Mesenchymal stem cell (in vitro differentiated cells and primary cell): Measurements from ENCODE around the gene LRRC28.
A peak's percentile ranks its signal among the peaks of the same experiment; 100 is the strongest.

Experiments
- DNase-seq: peaks from one replicate; pipeline ENCODE4 v3.0.0-alpha.2; 2013
- H2AFZ ChIP-seq: one replicate; pipeline ENCODE4 v1.6.1; 2013; ENCODE audit warnings: low read depth, mild to moderate bottlenecking, control low read depth, inconsistent platforms, low read length, moderate library complexity
- H2AK5ac ChIP-seq: 2 replicates; pipeline ENCODE4 v1.6.1; 2013; ENCODE audit warnings: low read length, moderate library complexity, mild to moderate bottlenecking, inconsistent platforms; ENCODE audit not compliant: severe bottlenecking
- H2BK120ac ChIP-seq: one replicate; pipeline ENCODE4 v1.6.1; 2013; ENCODE audit warnings: low read depth, mild to moderate bottlenecking, inconsistent platforms, low read length, moderate library complexity
- H2BK12ac ChIP-seq, 2 experiments: one replicate each; pipeline ENCODE4 v1.6.1; 2013; ENCODE audit warnings: inconsistent platforms in 2 of 2, low read length in 2 of 2, mild to moderate bottlenecking in 2 of 2, moderate library complexity in 2 of 2, control low read depth in 1 of 2
- H2BK15ac ChIP-seq: one replicate; pipeline ENCODE4 v1.6.1; 2013; ENCODE audit warnings: mild to moderate bottlenecking, low read depth, inconsistent platforms; ENCODE audit not compliant: poor library complexity, severe bottlenecking
- H2BK5ac ChIP-seq: 2 replicates; pipeline ENCODE4 v1.6.1; 2013; ENCODE audit warnings: low read depth, mild to moderate bottlenecking, low read length, control low read depth, inconsistent platforms; ENCODE audit not compliant: poor library complexity, severe bottlenecking
- H3K14ac ChIP-seq, 2 experiments: one replicate each; pipeline ENCODE4 v1.6.1; 2013; ENCODE audit warnings: inconsistent platforms in 2 of 2, low read length in 2 of 2, control low read depth in 1 of 2, mild to moderate bottlenecking in 1 of 2, moderate library complexity in 1 of 2
- H3K18ac ChIP-seq, 2 experiments: one replicate each; pipeline ENCODE4 v1.6.1; 2013; ENCODE audit warnings: inconsistent platforms in 2 of 2, low read length in 2 of 2, control low read depth in 1 of 2, low read depth in 1 of 2, mild to moderate bottlenecking in 1 of 2
- H3K23ac ChIP-seq, 2 experiments: one replicate each; pipeline ENCODE4 v1.6.1; 2013; ENCODE audit warnings: inconsistent platforms in 2 of 2, low read length in 2 of 2, mild to moderate bottlenecking in 2 of 2, moderate library complexity in 2 of 2, control low read depth in 1 of 2
- H3K27ac ChIP-seq: 2 replicates; pipeline ENCODE4 v1.5.1; 2013; ENCODE audit warnings: mild to moderate bottlenecking, moderate library complexity, low read length, control low read depth, inconsistent platforms; ENCODE audit not compliant: poor library complexity, severe bottlenecking
- H3K27me3 ChIP-seq, 2 experiments: 2 replicates each; pipeline versions ENCODE4 v1.6.1 to v1.7.0; 2013; ENCODE audit warnings: low read length in 2 of 2, mild to moderate bottlenecking in 2 of 2, moderate library complexity in 2 of 2, control low read depth in 1 of 2, inconsistent platforms in 1 of 2; ENCODE audit not compliant: control insufficient read depth in 1 of 2, insufficient read depth in 1 of 2
- H3K36me3 ChIP-seq, 2 experiments: 2 replicates each; pipeline versions ENCODE4 v1.6.1 to v1.7.0; 2013; ENCODE audit warnings: low read length in 2 of 2, control low read depth in 1 of 2, inconsistent platforms in 1 of 2, low read depth in 1 of 2, mild to moderate bottlenecking in 1 of 2; ENCODE audit not compliant: insufficient read depth in 2 of 2, control insufficient read depth in 1 of 2
- H3K4ac ChIP-seq, 2 experiments: one replicate each; pipeline ENCODE4 v1.6.1; 2013; ENCODE audit warnings: inconsistent platforms in 2 of 2, low read length in 2 of 2, mild to moderate bottlenecking in 2 of 2, moderate library complexity in 2 of 2, control low read depth in 1 of 2, low read depth in 1 of 2
- H3K4me1 ChIP-seq: 2 replicates; pipeline ENCODE4 v1.6.1; 2013; ENCODE audit warnings: low read depth, low read length, control low read depth; ENCODE audit not compliant: control insufficient read depth, insufficient read depth
- H3K4me2 ChIP-seq: 2 replicates; pipeline ENCODE4 v1.6.1; 2013; ENCODE audit warnings: low read length, mild to moderate bottlenecking, inconsistent platforms; ENCODE audit not compliant: poor library complexity, severe bottlenecking
- H3K4me3 ChIP-seq, 2 experiments: 2 replicates each; pipeline versions ENCODE4 v1.5.1 to v1.7.0; 2013; ENCODE audit warnings: low read length in 2 of 2, mild to moderate bottlenecking in 2 of 2, control low read depth in 1 of 2, low read depth in 1 of 2; ENCODE audit not compliant: insufficient read depth in 1 of 2
- H3K79me1 ChIP-seq: replicated peaks from 2 replicates; pipeline ENCODE4 v1.6.1; 2013; ENCODE audit warnings: mild to moderate bottlenecking, control low read depth, low read length, inconsistent platforms; ENCODE audit not compliant: poor library complexity, severe bottlenecking
- H3K9ac ChIP-seq: 2 replicates; pipeline ENCODE4 v1.7.0; 2013; ENCODE audit warnings: mild to moderate bottlenecking, low read length, moderate library complexity
- H3K9me3 ChIP-seq: 2 replicates; pipeline ENCODE4 v1.7.0; 2013; ENCODE audit warnings: mild to moderate bottlenecking, low read length; ENCODE audit not compliant: control insufficient read depth
- H4K8ac ChIP-seq: one replicate; pipeline ENCODE4 v1.6.1; 2013; ENCODE audit warnings: inconsistent platforms, mild to moderate bottlenecking, low read length, moderate library complexity
- H4K91ac ChIP-seq: one replicate; pipeline ENCODE4 v1.6.1; 2013; ENCODE audit warnings: mild to moderate bottlenecking, low read length, inconsistent platforms
- WGBS: methylation state at CpG from one replicate; pipeline ENCODE4 v1.1.7; 2013; ENCODE audit warnings: mixed read lengths; 5-methylcytosine and 5-hydroxymethylcytosine counted together

The LRRC28 gene

GRCh38 chr15:99369196-99369595 is 117.9 kb downstream of the LRRC28 start:
- Histone ChIP-seq H2AK5ac (no peak overlapping the region), H4K8ac (no peak overlapping the region), H3K4me3 (no peak overlapping the region), H3K4me2 (no peak overlapping the region), H3K4ac (no peak overlapping the region), H2BK15ac (no peak overlapping the region), H2BK5ac (no peak overlapping the region), H3K27ac (no peak overlapping the region), H3K18ac (no peak overlapping the region), H3K9ac (no peak overlapping the region), H3K79me1 (no peaks in the 10 kb centered on the region), H3K9me3 (peaks cover 22% of the 10 kb centered on the region), H2AFZ (no peak overlapping the region), H2BK120ac (no peak overlapping the region), H3K14ac (no peak overlapping the region), H3K27me3 (no peaks in the 10 kb centered on the region), H3K23ac (no peak overlapping the region), H3K36me3 (peaks cover 0 to 28% of the 10 kb centered on the region in 2 experiments), H3K4me1 (no peaks in the 10 kb centered on the region), H2BK12ac (no peak overlapping the region), H4K91ac (no peak overlapping the region)
- no peak for DNase-seq
- 94% methylated on average over 5 of the region's 5 CpGs for WGBS

- Histone ChIP-seq H3K18ac (no peak overlapping the region), H2BK120ac (no peak overlapping the region), H2AK5ac (no peak overlapping the region), H2AFZ (no peak overlapping the region), H3K9ac (peak overlapping the region; percentile 40), H3K9me3 (peaks cover 26% of the 10 kb centered on the region), H3K79me1 (no peaks in the 10 kb centered on the region), H2BK5ac (no peak overlapping the region), H3K27ac (no peak overlapping the region), H3K4me3 (no peak overlapping the region), H3K4me2 (no peak overlapping the region), H4K91ac (no peak overlapping the region), H3K4me1 (no peaks in the 10 kb centered on the region), H3K14ac (no peak overlapping the region), H3K36me3 (peaks cover 0 to 23% of the 10 kb centered on the region in 2 experiments), H3K27me3 (no peaks in the 10 kb centered on the region), H2BK12ac (no peak overlapping the region), H2BK15ac (no peak overlapping the region), H4K8ac (no peak overlapping the region), H3K4ac (no peak overlapping the region), H3K23ac (no peak overlapping the region)
- DNase-seq, result no peak
- WGBS, result 87% methylated on average over 3 of the region's 4 CpGs
Measured at GRCh38 chr15:99371180-99372103, 120.2 kb downstream of the LRRC28 start.

- no peak overlapping the region for H3K27ac ChIP-seq
- H2BK12ac ChIP-seq, result peak overlapping the region in 1 of 2 experiments; percentile 21
- H2AK5ac ChIP-seq, result no peak overlapping the region
- peak overlapping the region in 1 of 2 experiments; percentile 17 for H3K4ac ChIP-seq
- no peak overlapping the region for H3K4me2 ChIP-seq
- peaks cover 6% of the 10 kb centered on the region for H3K4me1 ChIP-seq
- H3K27me3 ChIP-seq, result no peaks in the 10 kb centered on the region
- no peak overlapping the region for H2AFZ ChIP-seq
- H3K79me1 ChIP-seq, result no peaks in the 10 kb centered on the region
- no peak overlapping the region for H2BK5ac ChIP-seq
- H2BK15ac ChIP-seq, result no peak overlapping the region
- WGBS, result 88% methylated on average over 6 of the region's 6 CpGs
- DNase-seq, result no peak
- H3K18ac ChIP-seq, result peak overlapping the region; percentile 23 to 60
- no peak overlapping the region for H4K91ac ChIP-seq
- H3K14ac ChIP-seq, result peak overlapping the region in 1 of 2 experiments; percentile 18
- H3K4me3 ChIP-seq, result no peak overlapping the region
- no peak overlapping the region for H2BK120ac ChIP-seq
- H4K8ac ChIP-seq, result no peak overlapping the region
- no peaks in the 10 kb centered on the region for H3K36me3 ChIP-seq
- H3K23ac ChIP-seq, result no peak overlapping the region
- no peaks in the 10 kb centered on the region for H3K9me3 ChIP-seq
- no peak overlapping the region for H3K9ac ChIP-seq
Measured at GRCh38 chr15:99385005-99385669, 133.9 kb downstream of the LRRC28 start.

DNA sequence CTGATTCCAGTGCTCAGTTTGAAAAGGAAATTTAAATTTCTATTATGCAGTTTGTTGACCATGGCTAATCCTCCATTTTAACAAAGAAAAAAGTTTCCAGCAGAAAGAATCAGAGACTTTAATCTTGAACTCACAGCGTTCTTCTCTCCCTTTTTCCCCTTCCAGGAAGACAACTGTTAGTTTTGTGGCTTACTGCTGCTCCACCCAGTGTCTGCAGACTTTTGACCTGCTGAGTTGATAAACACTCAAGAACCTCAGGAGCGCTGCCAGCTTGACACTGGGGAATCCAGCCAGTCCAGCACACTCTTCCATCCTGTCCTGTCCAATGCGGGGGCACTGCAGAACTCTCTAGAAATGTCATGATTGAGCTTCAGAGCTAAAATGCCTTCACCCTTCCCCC is 134.6 kb downstream of the LRRC28 start:
- DNase-seq, result peak; percentile 48
- no peak overlapping the region for H3K27ac ChIP-seq
- H2AK5ac ChIP-seq, result no peak overlapping the region
- H3K9me3 ChIP-seq, result peaks cover 3% of the 10 kb centered on the region
- no peaks in the 10 kb centered on the region for H3K27me3 ChIP-seq
- H3K36me3 ChIP-seq, result no peaks in the 10 kb centered on the region
- no peak overlapping the region for H2BK5ac ChIP-seq
- WGBS, result 64% methylated on average over 3 of the region's 3 CpGs
- H2BK12ac ChIP-seq, result no peak overlapping the region
- peaks cover 6% of the 10 kb centered on the region for H3K4me1 ChIP-seq
- H2BK15ac ChIP-seq, result no peak overlapping the region
- no peak overlapping the region for H3K4ac ChIP-seq
- H3K23ac ChIP-seq, result no peak overlapping the region
- H3K14ac ChIP-seq, result no peak overlapping the region
- H3K4me3 ChIP-seq, result no peak overlapping the region
- no peak overlapping the region for H4K91ac ChIP-seq
- H3K18ac ChIP-seq, result no peak overlapping the region
- no peaks in the 10 kb centered on the region for H3K79me1 ChIP-seq
- no peak overlapping the region for H2BK120ac ChIP-seq
- H3K9ac ChIP-seq, result no peak overlapping the region
- H4K8ac ChIP-seq, result no peak overlapping the region
- H3K4me2 ChIP-seq, result no peak overlapping the region
- H2AFZ ChIP-seq, result no peak overlapping the region
